OCI-LY7 (cell line): Measurements from ENCODE around the gene MYBBP1A.

Source experiments
- EZH2phosphoT487 ChIP-seq: fragments of 200-600 bp; sonication (generic); IDR thresholded peaks from 2 replicates; pipeline ENCODE4 v1.6.1; 2018; ENCODE audit warnings: low read depth, borderline replicate concordance, mild to moderate bottlenecking, mixed run types, antibody characterized with exemption, low read length, moderate library complexity, mixed read lengths
- TF ChIP-seq, protein P1 (sequence below): fragments of 200-600 bp; sonication (generic); conservative IDR thresholded peaks from 2 replicates; pipeline ENCODE4 v1.5.1; 2014; ENCODE audit warnings: mild to moderate bottlenecking, antibody characterized with exemption, low read length, moderate library complexity, mixed read lengths

- TF ChIP-seq, protein P1, sequence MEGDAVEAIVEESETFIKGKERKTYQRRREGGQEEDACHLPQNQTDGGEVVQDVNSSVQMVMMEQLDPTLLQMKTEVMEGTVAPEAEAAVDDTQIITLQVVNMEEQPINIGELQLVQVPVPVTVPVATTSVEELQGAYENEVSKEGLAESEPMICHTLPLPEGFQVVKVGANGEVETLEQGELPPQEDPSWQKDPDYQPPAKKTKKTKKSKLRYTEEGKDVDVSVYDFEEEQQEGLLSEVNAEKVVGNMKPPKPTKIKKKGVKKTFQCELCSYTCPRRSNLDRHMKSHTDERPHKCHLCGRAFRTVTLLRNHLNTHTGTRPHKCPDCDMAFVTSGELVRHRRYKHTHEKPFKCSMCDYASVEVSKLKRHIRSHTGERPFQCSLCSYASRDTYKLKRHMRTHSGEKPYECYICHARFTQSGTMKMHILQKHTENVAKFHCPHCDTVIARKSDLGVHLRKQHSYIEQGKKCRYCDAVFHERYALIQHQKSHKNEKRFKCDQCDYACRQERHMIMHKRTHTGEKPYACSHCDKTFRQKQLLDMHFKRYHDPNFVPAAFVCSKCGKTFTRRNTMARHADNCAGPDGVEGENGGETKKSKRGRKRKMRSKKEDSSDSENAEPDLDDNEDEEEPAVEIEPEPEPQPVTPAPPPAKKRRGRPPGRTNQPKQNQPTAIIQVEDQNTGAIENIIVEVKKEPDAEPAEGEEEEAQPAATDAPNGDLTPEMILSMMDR: no peak
- no peak for TF ChIP-seq EZH2phosphoT487
These were observed 57.9 kb downstream of the MYBBP1A start for GRCh38 chr17:4497101-4497824.
